ENCODE measurements around the gene DUSP15.
"Not testable (repeated sequence)": the region's sequence is repeated elsewhere in the genome, so short reads cannot be mapped to it uniquely, and the experiment has no call there.

Gene DUSP15, protein sequence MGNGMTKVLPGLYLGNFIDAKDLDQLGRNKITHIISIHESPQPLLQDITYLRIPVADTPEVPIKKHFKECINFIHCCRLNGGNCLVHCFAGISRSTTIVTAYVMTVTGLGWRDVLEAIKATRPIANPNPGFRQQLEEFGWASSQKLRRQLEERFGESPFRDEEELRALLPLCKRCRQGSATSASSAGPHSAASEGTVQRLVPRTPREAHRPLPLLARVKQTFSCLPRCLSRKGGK

DNA sequence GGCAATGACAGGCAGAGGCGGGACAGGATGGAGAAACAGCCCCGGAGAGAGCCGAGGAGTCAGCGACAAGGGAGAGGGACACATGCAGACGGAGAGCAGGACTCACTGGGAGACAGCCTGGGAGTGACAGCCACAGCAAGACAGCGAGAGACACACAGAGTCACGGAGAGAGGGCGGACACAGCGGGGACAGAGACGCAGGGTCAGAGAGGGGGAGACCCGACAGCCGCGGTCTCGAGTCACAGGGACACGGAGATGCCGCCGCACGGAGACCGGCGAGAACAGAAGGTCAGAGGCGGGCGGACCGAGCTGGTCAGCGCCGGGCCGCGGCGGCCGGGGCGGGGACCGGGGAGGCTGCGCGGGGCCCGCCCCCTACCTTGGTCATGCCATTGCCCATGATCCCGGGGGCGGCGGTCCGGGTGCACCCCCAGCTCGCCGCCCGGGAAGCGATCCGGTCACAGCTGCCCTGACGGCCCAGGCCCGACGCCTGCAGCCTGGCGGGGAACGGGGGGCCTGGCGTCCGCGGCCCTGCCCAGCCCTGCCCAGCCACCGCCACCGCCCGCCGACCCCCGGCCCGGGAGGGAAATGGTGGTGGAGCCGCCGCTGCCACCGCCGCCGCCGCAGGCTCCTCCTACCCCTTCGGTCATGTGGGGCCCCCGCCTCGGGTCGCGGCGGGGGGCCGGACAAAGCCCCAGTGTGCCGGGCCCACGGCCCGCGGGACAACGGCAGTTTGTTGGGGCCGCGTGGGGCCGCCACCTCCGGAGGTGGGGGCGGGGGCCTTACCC lies at the start of gene DUSP15, which contains the start of gene TTLL9:
Gene DUSP15, minus strand, starts transcription at position 586 of the 784 bp plus-strand sequence. Its CDS starts 190 bp downstream, at position 396.
Gene TTLL9, plus strand, starts transcription at position 693 of the 784 bp plus-strand sequence. CDS start 493 bp downstream, outside the sequence.
- no peak for FAIRE-seq

DNA sequence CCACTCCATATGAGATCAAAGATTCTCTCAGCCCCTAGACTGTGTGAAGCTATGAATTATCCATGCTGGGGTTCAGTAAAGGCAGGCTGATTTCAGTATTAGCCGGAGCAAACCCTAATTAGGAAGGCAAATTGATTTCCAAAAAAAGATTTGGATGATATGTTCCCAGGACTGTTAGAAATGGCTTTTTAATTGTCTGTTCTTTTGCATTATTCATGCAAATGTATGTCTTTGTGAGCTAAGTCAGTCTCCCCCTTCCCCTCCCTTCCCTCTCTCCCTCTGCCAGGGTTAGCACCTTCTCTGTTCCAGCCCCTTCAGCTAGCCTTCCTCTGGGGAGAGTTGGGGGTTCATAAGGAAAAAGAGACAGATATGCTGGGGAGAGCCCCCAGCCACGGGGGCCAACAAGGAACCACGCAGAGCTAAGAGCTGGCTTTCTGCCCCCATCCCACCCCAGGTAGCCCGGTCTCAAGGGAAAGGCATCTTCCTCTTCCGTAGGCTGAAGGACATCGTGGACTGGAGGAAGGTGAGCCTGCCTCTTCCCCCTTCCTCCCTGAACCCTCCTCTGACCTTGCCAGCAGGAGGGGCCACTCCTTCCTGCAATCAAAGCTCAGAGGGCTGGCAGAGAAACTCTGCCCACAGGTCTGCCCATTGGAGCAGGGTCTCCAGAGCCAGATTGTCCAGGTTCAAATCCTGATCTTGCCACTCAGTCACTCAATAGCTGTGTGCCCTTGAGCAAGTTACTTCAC lies 49.3 kb upstream of the DUSP15 start:
- no peak for FAIRE-seq

DNA sequence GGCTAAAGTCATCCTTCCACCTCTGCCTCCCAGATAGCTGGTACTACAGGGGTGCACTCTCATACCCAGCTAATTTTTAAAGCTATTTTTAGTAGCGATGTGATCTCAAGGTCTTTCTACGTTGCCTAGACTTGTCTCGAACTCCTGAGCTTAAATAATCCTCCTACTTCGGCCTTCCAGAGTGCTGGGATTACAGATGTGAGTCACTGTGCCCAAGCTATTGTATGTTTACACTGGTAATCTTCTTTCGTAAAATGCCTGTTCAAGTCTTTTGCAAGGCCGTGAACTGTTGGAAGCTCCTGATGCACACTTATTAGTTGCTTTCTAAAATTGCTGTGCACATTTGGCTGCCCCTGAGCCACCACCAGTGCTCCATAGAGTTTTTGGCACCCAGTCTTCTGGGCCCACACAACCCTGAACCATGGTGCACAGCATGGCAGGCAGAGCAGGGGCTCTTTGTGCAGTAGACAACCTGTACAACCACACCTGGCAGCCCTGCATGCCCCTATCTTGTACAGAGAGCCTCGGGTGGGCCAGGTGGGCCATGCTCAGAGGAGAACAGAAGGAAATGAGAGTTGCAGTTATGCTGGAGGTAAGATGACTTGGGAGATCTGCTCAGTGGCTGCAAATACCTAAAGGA lies 48.3 kb upstream of the DUSP15 start:
- no peak for FAIRE-seq

DNA sequence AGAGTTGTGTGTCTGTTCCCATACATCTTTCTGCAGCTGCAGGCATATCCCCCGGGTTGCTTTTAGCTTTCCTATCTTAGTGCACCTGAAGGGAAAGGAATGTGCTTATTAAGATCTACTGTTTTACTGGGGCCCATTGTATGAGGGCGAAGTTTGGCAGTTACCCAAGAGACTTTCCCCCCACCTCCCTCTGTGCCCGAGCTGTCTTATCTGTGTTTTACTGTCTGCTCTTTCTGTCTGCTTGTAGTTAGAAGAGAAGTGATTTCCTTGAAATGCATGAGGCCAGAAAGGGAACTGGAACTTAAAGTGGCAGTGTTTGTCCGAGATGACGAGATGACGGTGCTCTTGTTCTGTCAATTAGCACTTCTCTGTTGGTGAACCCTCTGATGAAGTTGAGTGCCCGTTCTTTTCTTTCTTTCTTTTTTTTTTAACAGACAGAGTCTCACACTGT lies 47.7 kb upstream of the DUSP15 start:
- FAIRE-seq, result not testable (repeated sequence)

DNA sequence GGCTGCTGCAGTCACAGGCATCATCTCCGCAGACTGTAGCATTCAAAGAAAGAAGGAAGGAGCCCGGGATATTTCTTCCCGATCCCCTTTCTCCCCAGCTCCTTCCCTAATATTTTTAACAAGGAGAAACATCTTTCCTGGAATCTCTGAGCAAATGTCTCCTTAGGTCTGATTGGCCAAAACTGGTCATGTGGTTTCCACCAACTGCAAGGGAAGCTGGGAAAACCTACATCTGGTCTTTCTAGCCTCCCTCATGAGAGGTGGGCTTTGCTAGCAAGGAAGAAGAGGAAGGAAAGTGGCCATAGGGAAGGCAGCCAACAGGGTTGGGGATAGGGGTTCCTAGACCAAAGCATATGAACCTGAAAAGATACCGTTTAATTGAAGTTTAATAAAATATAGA lies 46.4 kb upstream of the DUSP15 start:
- FAIRE-seq, result no peak

DNA sequence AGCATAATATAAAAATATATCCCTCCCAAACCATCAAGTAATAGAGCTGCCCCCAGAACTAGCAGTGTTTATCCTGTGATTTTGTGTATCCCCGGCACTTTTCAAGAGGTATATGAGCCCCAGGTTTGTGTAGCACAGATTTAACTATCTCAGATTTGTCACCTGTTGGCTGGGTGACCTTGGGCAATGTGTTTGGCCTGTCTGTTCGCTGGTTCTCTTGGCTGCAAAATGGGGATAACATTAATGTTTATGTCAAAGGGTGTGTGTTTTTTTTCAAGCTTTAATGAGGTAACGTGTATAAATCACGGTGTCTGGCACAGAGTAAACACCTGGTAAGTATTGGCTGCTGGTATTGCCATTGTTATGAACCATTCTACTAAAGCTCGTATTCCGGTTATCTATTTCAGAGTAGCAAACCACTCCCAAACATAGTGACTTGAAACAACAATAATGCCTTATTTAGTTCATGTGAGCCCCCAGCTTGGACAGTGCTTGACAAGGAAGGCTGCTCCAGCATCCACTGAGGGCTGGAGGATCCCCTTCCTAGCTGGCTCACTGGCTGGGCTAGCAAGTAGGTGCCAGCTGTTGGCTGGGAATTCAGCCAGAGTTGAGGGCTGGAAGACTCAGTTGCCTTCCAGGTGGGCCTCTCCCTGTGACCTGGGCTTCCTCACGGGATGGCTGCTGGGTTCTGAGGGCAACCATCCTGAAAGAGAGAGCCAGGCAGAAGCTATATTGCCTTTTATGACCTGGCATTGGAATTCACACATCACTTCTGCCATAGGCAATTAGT lies 45.4 kb upstream of the DUSP15 start:
- FAIRE-seq, result no peak

DNA sequence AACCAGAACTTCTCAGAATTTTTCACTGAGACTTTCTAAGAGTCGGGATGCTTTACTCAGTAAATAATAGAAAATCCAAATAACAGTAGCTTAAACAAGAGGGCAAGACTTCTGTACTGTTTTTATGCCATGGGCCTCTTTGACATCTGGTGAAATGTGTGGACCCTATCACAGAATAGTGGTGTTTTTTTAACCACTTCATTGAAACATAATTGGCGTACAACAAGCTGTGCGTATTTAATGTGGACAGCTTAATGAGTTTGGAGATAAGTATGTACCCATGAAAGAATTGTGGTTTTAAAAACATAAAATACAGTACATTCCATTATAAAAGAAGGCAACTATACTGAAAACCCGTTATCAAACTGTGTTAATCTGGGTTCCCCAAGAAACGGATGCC lies 43.8 kb upstream of the DUSP15 start:
- no peak for FAIRE-seq

DNA sequence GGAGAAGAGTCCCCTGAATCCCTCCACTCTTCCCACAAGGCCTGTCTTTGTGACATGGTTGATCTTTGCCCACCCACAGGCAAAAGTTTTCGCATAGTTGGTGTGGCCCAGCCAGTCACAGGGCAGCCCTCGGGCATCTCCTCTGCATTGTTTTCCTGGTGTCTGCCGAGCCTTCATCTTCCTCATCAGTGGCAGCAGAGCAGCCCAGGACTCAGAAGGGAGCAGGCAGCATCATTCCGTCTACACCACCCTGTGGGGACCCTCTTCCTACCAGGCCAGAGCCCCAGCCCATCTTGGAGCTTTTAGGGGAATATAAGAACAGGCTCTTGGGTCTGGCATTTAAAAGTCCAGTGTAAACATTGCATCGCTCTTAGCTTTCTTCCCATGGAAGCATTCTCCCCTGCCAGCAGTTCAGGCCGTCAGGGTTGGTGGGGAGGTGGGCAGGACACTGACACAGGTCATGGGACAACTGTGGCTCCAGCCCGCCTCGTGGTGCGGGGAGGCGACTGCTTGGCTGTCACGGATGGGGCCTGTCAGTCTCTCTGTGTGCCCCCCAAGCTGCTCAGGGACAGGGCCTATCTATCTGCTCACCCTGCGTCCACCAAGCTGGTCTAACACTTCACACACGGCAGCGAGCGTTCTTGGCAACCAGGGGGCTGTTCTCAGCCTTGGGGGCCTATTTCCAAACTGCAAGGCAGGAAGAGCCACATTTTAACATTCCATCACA lies 43.3 kb upstream of the DUSP15 start:
- no peak for FAIRE-seq

DNA sequence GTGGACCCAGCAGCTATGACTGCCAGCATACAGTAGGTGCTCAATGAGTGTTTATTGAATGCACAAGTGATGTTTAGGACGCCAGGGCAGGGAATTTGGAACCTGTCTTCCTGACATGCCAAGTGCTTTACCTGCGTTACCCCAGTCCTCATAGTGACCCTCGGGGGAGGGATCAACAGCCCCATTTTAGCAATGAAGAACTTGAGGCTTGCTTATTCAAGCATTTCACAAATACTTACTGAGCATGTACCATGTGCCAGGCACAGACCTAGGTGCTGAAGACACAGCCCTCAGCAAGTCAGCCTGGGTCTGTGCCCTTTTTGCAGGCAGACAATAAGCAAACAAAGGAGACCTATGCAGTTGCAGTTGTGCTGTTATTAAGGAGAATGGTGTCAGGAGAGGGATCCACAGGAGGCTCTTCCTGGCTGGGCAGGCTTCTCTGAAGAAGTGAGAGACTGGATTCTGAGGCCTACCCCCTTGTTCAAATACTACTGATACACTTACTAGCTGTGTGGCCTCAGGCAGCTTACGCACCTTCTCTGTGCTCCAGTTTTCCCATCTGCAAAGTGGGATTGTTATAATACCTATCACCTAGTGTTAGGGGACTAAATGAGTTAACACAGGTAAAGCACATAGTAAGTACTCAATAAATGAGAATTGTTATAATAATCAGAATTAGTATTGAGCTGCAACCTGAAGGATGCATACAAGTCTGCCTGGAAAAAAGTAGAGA lies 39.9 kb upstream of the DUSP15 start:
- FAIRE-seq, result no peak

DNA sequence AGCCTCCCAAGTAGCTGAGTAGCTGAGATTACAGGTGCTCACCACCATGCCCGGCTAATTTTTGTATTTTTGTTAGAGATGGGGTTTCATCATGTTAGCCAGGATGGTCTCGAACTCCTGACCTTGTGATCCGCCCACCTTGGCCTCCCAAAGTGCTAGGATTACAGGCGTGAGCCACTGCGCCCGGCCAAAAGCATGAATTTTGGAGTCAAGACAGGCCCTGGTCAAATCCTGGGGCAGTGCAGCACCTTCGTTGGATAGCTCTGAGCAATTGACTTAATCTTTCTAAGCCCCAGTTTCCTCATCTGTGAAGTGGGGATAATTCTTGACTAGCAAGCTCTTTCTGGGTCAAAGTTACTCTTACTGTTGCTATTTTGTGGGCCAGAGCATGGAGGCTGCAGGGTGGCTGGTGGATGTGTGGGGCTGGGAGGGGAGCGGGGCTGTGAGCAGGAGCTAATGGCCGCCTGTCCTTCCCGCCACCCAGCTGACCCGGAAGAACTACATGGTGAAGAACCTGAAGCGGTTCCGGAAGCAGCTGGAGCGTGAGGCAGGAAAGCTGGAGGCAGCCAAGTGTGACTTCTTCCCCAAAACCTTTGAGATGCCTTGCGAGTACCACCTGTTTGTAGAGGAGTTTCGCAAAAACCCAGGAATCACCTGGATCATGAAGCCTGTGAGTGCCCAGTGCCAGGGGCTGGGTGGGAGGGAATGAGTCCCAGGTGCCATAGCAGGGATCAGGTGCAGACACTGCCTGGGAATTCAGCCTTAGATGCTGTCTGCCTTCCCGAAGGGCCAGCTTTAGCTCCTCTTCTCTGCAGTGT lies 39.1 kb upstream of the DUSP15 start:
- FAIRE-seq, result no peak

DNA sequence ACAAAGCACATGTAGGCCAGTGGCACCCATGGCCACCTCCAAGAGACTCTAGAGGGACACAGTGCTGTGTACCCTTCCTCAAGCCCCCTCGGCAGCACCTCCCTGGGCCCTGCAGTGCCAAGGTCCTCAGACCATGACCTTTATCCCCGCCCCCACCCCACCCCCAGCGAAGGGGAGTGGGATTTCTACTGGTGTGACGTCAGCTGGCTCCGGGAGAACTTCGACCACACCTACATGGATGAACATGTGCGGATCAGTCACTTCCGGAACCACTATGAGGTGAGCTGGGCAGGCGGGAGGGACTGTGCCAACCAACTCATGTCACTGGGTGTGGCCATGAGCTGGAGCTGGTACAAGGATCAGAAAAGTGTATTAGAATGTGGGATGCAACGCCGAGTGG lies 38.1 kb upstream of the DUSP15 start:
- FAIRE-seq, result no peak

DNA sequence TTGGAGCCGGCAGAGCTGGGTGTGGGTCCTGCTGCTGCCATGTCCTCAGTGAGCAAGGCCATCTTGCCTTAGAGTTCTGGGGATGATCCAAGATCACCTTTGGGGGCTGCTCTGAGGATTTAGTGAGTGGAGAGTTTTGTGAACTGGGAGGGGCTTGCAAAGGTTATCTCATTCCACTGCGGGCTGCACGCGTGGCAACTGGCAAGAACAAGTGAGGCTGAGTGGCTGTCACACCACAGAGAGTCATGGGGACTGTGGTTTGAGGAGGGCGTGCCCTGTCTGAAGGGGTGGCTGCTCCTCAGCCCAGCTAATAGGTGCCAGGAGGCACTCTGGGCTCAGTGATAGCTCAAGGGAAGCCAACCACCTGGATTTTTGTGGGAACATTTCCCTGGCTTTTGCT lies 37.7 kb upstream of the DUSP15 start:
- no peak for FAIRE-seq

DNA sequence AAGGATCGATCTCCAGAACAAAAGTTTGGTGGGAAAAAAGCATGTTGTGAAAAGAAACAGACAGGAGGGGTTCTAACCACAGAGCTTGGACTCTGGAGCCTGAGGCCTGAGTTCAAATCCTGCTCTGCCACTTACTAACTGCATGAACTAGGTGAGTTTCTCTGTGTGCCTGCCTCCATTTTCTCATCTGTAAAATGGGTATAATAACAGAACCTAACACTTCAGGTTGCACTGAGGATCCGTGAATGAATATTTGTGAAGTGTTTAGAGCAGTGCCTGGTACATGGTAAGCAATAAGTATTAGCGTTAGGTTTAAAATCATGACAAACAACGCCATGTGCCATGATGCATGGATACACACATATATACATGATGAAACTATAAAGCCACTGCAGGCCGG lies 36.7 kb upstream of the DUSP15 start:
- FAIRE-seq, result no peak

DNA sequence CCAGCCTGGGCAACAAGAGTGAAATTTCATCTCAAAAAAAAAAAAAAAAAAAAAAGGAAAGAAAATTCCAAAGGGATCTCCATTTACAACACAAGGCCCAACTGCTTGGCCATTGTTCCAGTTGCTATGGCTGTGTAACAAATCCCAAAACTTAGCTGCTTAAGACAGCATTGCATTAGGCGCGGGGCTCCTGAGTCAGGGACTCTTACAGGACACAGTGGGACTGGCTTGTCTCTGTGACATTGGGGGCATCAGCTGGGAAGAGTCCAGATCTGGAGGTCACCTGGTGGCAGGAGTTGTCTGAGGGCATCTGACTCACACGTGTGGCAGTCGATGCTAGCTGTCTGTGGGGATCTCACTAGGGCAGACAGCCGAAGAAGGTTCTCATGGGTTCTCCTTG lies 35.7 kb upstream of the DUSP15 start:
- no peak for FAIRE-seq

DNA sequence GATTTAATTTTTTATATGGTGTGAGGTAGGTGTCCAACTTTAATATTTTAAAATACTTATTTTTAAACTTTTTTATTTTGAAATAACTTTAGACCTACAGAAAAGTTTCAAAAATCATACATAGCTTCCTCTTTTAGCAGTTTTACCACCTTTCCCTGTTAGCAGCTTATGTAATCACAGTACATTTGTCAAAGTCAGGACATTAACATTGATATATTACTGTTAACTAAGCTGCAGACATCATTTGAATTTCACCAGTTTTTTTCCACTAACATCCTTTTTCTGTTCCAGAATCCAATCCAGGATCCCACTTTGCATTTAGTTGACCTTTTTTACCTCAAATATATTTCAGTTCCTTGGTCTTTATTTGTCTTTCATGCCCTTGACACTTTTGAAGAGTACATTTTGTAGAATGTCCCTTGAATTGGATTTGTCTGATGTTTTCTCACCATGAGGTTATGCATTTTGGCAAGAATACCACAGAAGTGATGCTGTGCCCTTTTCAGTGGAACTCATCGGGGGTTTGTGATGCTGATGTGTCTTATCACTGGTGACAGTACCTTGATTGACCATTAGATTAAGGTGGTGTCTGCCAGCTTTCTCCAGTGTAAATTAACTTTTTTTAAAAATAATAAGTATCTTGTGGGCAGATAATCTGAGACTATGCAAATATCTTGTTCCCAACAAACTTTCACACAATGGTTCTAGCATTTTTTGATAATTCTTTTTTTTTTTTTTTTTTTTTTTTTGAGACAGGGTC lies 33.5 kb upstream of the DUSP15 start:
- no peak for FAIRE-seq

DNA sequence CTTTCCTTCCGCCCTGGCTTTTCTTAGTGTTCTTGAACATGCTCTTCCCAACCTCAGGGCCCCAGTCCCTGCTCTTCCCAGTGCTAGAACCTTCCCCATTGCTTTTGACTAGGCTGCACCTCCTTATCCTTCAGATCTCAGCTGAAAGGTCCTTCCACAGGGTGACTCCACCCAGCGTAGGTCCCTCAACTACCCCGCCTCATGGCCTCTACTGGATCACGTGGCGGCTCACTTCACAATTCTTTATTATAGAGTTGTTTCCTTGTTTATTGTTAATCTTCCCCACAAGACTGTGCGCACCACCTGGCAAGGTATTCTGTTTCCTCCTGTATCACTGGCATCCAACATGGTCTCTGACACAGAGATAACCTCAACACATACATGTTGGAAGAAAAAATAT lies 31.3 kb upstream of the DUSP15 start:
- no peak for FAIRE-seq

DNA sequence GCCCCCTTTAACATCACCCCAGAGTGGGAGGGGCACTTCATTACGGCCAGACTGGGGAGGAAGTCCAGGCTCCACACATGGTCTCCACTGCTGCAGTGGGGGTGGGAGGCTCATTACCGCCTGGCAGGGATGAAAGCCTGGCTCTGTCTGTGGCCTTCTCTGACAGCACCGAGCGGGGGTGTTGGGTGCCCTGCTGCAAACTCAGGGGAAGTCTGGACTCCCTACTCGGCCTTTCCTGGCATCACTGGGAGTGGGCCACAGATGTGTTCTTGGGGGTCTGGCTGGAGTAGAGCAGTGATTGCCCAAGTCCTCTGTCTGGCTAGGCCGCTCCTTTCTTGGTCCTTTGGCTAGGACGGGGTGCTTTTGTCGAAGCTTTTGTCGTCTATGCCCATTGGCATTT lies 27.2 kb upstream of the DUSP15 start:
- no peak for FAIRE-seq

DNA sequence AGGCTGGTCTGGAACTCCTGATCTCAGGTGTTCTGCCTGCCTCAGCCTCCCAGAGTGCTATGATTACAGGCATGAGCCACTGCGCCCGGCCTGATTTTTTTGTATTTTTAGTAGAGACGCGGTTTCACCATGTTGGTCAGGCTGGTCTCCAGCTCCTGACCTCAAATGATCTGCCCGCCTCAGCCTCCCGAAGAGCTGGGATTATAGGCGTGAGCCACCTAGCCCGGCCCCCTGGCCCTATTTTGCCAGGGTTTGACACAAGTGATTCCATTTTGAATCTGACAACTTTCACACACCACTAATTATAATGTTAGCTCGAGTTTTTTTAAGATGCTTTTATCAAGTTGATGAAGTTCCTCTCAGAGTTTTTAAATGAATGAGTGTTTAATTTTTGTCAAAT lies 25.7 kb upstream of the DUSP15 start:
- no peak for FAIRE-seq

All from TTC549 (cell line).